ENCODE measurements around the gene DDX10.

GRCh38 chr11:108648528-108648885 is 16.4 kb upstream of the DDX10 start:
- TF ChIP-seq CTCF (IDR thresholded peaks at IDR 0.05; ENCODE audit: low read depth, low read length), result no peak
- TF ChIP-seq POLR2A (IDR thresholded peaks at IDR 0.05; ENCODE audit: extremely low read depth, insufficient read length), result no peak
- TF ChIP-seq MYC (IDR thresholded peaks at IDR 0.05; ENCODE audit: low read depth, low read length), result no peak

All from NB4 (cell line).